K562 (cell line): Measurements from ENCODE around the gene CBL. TPM values are rescaled to one million over a fixed set of nuclear protein-coding genes. Genes with fewer than 3 reads are reported as not detected.

Experiments used
- CXXC5 ChIP-seq: fragments of 250-450 bp; sonication (Bioruptor Pico); IDR thresholded peaks from 2 replicates; pipeline ENCODE4 v1.8.0; 2022; ENCODE audit warnings: inconsistent platforms, mild to moderate bottlenecking, moderate library complexity
- EHMT2 ChIP-seq: fragments of 450-650 bp; IDR thresholded peaks from 2 replicates; pipeline ENCODE4 v1.6.1; 2018; ENCODE audit warnings: antibody characterized with exemption
- ELF1 ChIP-seq: fragments of 200-800 bp; sonication (Bioruptor generic); IDR thresholded peaks from 2 replicates; pipeline ENCODE4 v1.6.1; 2016; ENCODE audit warnings: missing genetic modification characterization, missing compliant biosample characterization
- GTF2A2 ChIP-seq: IDR thresholded peaks from 2 replicates; pipeline ENCODE4 v1.6.1; 2016; ENCODE audit warnings: mild to moderate bottlenecking, missing genetic modification characterization, missing compliant biosample characterization
- HSF4 ChIP-seq: fragments of 250-450 bp; sonication (Bioruptor Pico); IDR thresholded peaks from 2 replicates; pipeline ENCODE4 v2.1.2; 2022; ENCODE audit warnings: mild to moderate bottlenecking, moderate library complexity, borderline replicate concordance
- ILF3 ChIP-seq: fragments of 450-650 bp; IDR thresholded peaks from 2 replicates; pipeline ENCODE4 v1.6.1; 2018; ENCODE audit warnings: antibody characterized with exemption, mild to moderate bottlenecking, moderate library complexity, borderline replicate concordance
- ILK ChIP-seq: fragments of 450-650 bp; IDR thresholded peaks from 2 replicates; pipeline ENCODE4 v1.6.1; 2016; ENCODE audit warnings: missing genetic modification characterization, low read depth, mild to moderate bottlenecking, missing compliant biosample characterization, moderate library complexity, borderline replicate concordance
- MAZ ChIP-seq, 2 experiments: fragments of 450-650 bp in 1 of 2; sonication (generic) in 1 of 2; formaldehyde crosslinking; IDR thresholded peaks in 1 of 2; conservative IDR thresholded peaks in 1 of 2; 2 replicates each; pipeline versions ENCODE4 v1.4.0 to v1.5.0; 2020; ENCODE audit warnings: mild to moderate bottlenecking in 1 of 2, missing genetic modification reagents in 1 of 2
- MIER1 ChIP-seq: fragments of 450-650 bp; IDR thresholded peaks from 2 replicates; pipeline ENCODE4 v1.6.1; 2016; ENCODE audit warnings: antibody characterized with exemption, mild to moderate bottlenecking, low read depth
- MXI1 ChIP-seq: IDR thresholded peaks from 2 replicates; pipeline ENCODE4 v1.6.1; 2011; ENCODE audit warnings: low read depth, mild to moderate bottlenecking, improper control_type of control experiment, low read length
- NR2F6 ChIP-seq: fragments of 450-650 bp; formaldehyde crosslinking; IDR thresholded peaks from 2 replicates; pipeline ENCODE4 v1.4.0; 2020; ENCODE audit warnings: mild to moderate bottlenecking
- PHB2 ChIP-seq: fragments of 450-650 bp; IDR thresholded peaks from 2 replicates; pipeline ENCODE4 v1.6.1; 2017; ENCODE audit warnings: low read depth
- RB1 ChIP-seq: fragments of 450-650 bp; IDR thresholded peaks from 2 replicates; pipeline ENCODE4 v1.6.1; 2017; ENCODE audit warnings: low read depth, mild to moderate bottlenecking
- RBFOX2 ChIP-seq: fragments of 200-400 bp; formaldehyde crosslinking; IDR thresholded peaks from 2 replicates; pipeline ENCODE4 v1.6.1; 2017; ENCODE audit warnings: low read depth, mild to moderate bottlenecking, low read length, moderate library complexity
- RBM15 ChIP-seq: fragments of 200-400 bp; formaldehyde crosslinking; IDR thresholded peaks from 2 replicates; pipeline ENCODE4 v1.6.1; 2018; ENCODE audit warnings: mild to moderate bottlenecking, low read length, moderate library complexity; ENCODE audit not compliant: insufficient read depth
- RFX5 ChIP-seq: IDR thresholded peaks from 2 replicates; pipeline ENCODE4 v1.6.1; 2011; ENCODE audit warnings: low read depth, mild to moderate bottlenecking, improper control_type of control experiment, low read length
- RNF219 ChIP-seq: fragments of 250-450 bp; sonication (Bioruptor Pico); IDR thresholded peaks from 2 replicates; pipeline ENCODE4 v1.5.0; 2022; ENCODE audit warnings: mild to moderate bottlenecking
- TEAD4 ChIP-seq, 2 experiments: sonication (generic) in 1 of 2; formaldehyde crosslinking in 1 of 2; IDR thresholded peaks; 2 replicates each; pipeline versions ENCODE4 v1.6.1 to v1.8.0; 2012 to 2022; ENCODE audit warnings: borderline replicate concordance in 1 of 2, inconsistent platforms in 1 of 2, low read length in 1 of 2, mild to moderate bottlenecking in 1 of 2, missing genetic modification reagents in 1 of 2
- TOE1 ChIP-seq, 2 experiments: fragments of 450-650 bp in 1 of 2; sonication (generic) in 1 of 2; formaldehyde crosslinking in 1 of 2; IDR thresholded peaks; 2 replicates each; pipeline versions ENCODE4 v1.7.1 to v1.8.0; 2016 to 2022; ENCODE audit warnings: borderline replicate concordance in 2 of 2, mild to moderate bottlenecking in 2 of 2, antibody characterized with exemption in 1 of 2, inconsistent platforms in 1 of 2, low read depth in 1 of 2, missing genetic modification reagents in 1 of 2, moderate library complexity in 1 of 2
- ZEB2 ChIP-seq: fragments of 450-650 bp; IDR thresholded peaks from 2 replicates; pipeline ENCODE4 v1.6.1; 2016
- ZFP91 ChIP-seq: sonication (generic); formaldehyde crosslinking; IDR thresholded peaks from 2 replicates; pipeline ENCODE4 v1.8.0; 2022; ENCODE audit warnings: mild to moderate bottlenecking, missing genetic modification reagents
- ZNF12 ChIP-seq: sonication (generic); formaldehyde crosslinking; IDR thresholded peaks from 2 replicates; pipeline ENCODE4 v1.4.0; 2020; ENCODE audit warnings: mild to moderate bottlenecking, missing genetic modification reagents
- polyA plus RNA-seq, 8 experiments: library from polyadenylated mRNA; depleted of rRNA in 4 of 8; stranded (reverse) in 5 of 8; unstranded in 3 of 8; fragments of >200 nt; fragmentation: Nextera tagmentation in 2 of 8; fragmentation: Illumina TruSeq in 1 of 8; extraction: Ambion mirVana in 2 of 8; extraction: Trizol in 1 of 8; gene quantifications; 2 replicates each; pipeline versions ENCODE4 v1.2.1 to v1.2.3, GENCODE V29; 2011 to 2014; ENCODE audit warnings: inconsistent platforms in 1 of 8, missing spikeins in 1 of 8
- total RNA-seq, 7 experiments: library from RNA; depleted of rRNA in 6 of 7; stranded (reverse); fragments of >200 nt in 6 of 7; fragmentation: Illumina TruSeq in 2 of 7; extraction: Trizol in 2 of 7; gene quantifications; 2 replicates each; pipeline versions ENCODE4 v1.2.1 to v1.2.3, GENCODE V29; 2011 to 2021; ENCODE audit warnings: low replicate concordance in 1 of 7

CBL gene
- total and polyA plus RNA-seq, 9 of the 15 experiments (the other 6 are each of a cell fraction or from before 2014, with no cell fraction given), result 3.2 to 24.9 (median 9.9) TPM

GRCh38 chr11:119334174-119334930 lies 128.2 kb downstream of the CBL start, which contains the start of gene RNF26 (continued):
- no peak for TF ChIP-seq RNF219 (CRISPR knock-in tag)
- TF ChIP-seq NR2F6 (CRISPR knock-in tag), result no peak
- TF ChIP-seq ZEB2, result no peak
- no peak for TF ChIP-seq TEAD4 (IDR thresholded peaks at IDR 0.05; ENCODE audit: low read length)
- no peak for TF ChIP-seq TEAD4 (CRISPR knock-in tag; IDR thresholded peaks at IDR 0.05; ENCODE audit: borderline replicate concordance)
- no peak; the same call in 1 of the 2 replicates for TF ChIP-seq RB1
- no peak for TF ChIP-seq RBM15
- TF ChIP-seq RBFOX2, result peak; percentile 88
- TF ChIP-seq MIER1, result no peak
- TF ChIP-seq ELF1 (tag), result no peak
- peak; percentile 93 for TF ChIP-seq CXXC5
- TF ChIP-seq ILF3, result no peak
- TF ChIP-seq ZFP91 (CRISPR knock-in tag), result no peak
- peak; percentile 36; the same call in 1 of the 2 replicates for TF ChIP-seq MXI1
- no peak for TF ChIP-seq RFX5
- TF ChIP-seq GTF2A2 (tag), result no peak
- no peak for TF ChIP-seq EHMT2
- TF ChIP-seq HSF4 (CRISPR knock-in tag), result no peak
- TF ChIP-seq ZNF12 (CRISPR knock-in tag), result no peak
- TF ChIP-seq PHB2, result no peak
- peak; percentile 25; the same call in 1 of the 2 replicates for TF ChIP-seq TOE1 (IDR thresholded peaks at IDR 0.05; ENCODE audit: borderline replicate concordance)
- TF ChIP-seq TOE1 (CRISPR knock-in tag; IDR thresholded peaks at IDR 0.05; ENCODE audit: borderline replicate concordance, low read depth), result no peak
- no peak for TF ChIP-seq ILK (tag)
- TF ChIP-seq MAZ (CRISPR knock-in tag; conservative IDR thresholded peaks at IDR 0.05 in 1 of 2, IDR thresholded peaks at IDR 0.05 in 1 of 2), result peak in 1 of 2 experiments; percentile 20; a peak in 1 of 4 replicates
